Medulla oblongata (tissue), 1 donor: ENCODE measurements around the gene AMZ1.
"Not testable (repeated sequence)": the region's sequence is repeated elsewhere in the genome, so short reads cannot be mapped to it uniquely, and the experiment has no call there.

Source experiments
- DNase-seq: peaks from one replicate; pipeline ENCODE4 v3.0.0-alpha.2; 2015; ENCODE audit errors: extremely low spot score

AMZ1 gene

GRCh38 chr7:2667843-2668242, 20.2 kb upstream of the AMZ1 start:
- no peak for DNase-seq

- no peak for DNase-seq
Measured at GRCh38 chr7:2668401-2668800, 19.6 kb upstream of the AMZ1 start.

GRCh38 chr7:2670171-2670570, 17.8 kb upstream of the AMZ1 start:
- no peak for DNase-seq

- DNase-seq = peak; percentile 66
Measured at GRCh38 chr7:2670720-2671391, 17.1 kb upstream of the AMZ1 start.

- DNase-seq = not testable (repeated sequence)
Measured at GRCh38 chr7:2673214-2673613, 14.8 kb upstream of the AMZ1 start.

GRCh38 chr7:2673934-2674333, 14.1 kb upstream of the AMZ1 start:
- DNase-seq = no peak

- no peak for DNase-seq
Measured at GRCh38 chr7:2675256-2675764, 12.7 kb upstream of the AMZ1 start.

- not testable (repeated sequence) for DNase-seq
Measured at GRCh38 chr7:2676576-2676975, 11.4 kb upstream of the AMZ1 start.

- not testable (repeated sequence) for DNase-seq
Measured at GRCh38 chr7:2678454-2678853, 9.5 kb upstream of the AMZ1 start.

- DNase-seq = not testable (repeated sequence)
Measured at GRCh38 chr7:2679135-2680127, 8.6 kb upstream of the AMZ1 start.

- DNase-seq = no peak
Measured at GRCh38 chr7:2680256-2680655, 7.7 kb upstream of the AMZ1 start.

GRCh38 chr7:2680792-2681490, 7.1 kb upstream of the AMZ1 start:
- peak; percentile 91 for DNase-seq

- DNase-seq = peak; percentile 97
Measured at GRCh38 chr7:2681929-2682799, 5.8 kb upstream of the AMZ1 start.

- DNase-seq = no peak
Measured at GRCh38 chr7:2684501-2684900, 3.5 kb upstream of the AMZ1 start.

GRCh38 chr7:2686101-2686500, 1.9 kb upstream of the AMZ1 start:
- no peak for DNase-seq

- DNase-seq = no peak
Measured at GRCh38 chr7:2687338-2687869, 598 bp upstream of the AMZ1 start.

GRCh38 chr7:2688409-2689342, 674 bp downstream of the AMZ1 start:
- DNase-seq = peak; percentile 58

GRCh38 chr7:2689343-2689847, 1.4 kb downstream of the AMZ1 start:
- DNase-seq = no peak

GRCh38 chr7:2689951-2690705, 2.1 kb downstream of the AMZ1 start:
- DNase-seq = no peak
